ENCODE measurements around the gene WDR37. TPM values are rescaled to one million over a fixed set of nuclear protein-coding genes. Genes with fewer than 3 reads are reported as not detected.
A peak's percentile ranks its signal among the peaks of the same experiment; 100 is the strongest.
"Not testable (repeated sequence)": the region's sequence is repeated elsewhere in the genome, so short reads cannot be mapped to it uniquely, and the experiment has no call there.

WDR37 gene
- total and polyA plus RNA-seq, 12 donors: 6.8 to 36.5 (median 31.4) TPM

- H3K36me3 ChIP-seq: peaks cover 0 to 96% (median 42%) of the 10 kb centered on the region in 9 donors
- no peaks in the 10 kb centered on the region for H3K9me3 ChIP-seq
- no peak for ATAC-seq
- WGBS, 2 donors: 62 to 64% methylated on average over 14 of the region's 14 CpGs
- H3K4me3 ChIP-seq: no peak overlapping the region
- H3K4me1 ChIP-seq: peaks cover 3 to 18% (median 12%) of the 10 kb centered on the region in 9 donors
- intact Hi-C loops (cut with DNase I): loop anchor here in 1 of 10 donors (10.0 kb wide), 1 partner anchor 1927 kb away; no protein-coding TSS in a partner anchor
- no peak overlapping the region for H3K27ac ChIP-seq
- TF ChIP-seq CTCF (IDR thresholded peaks at IDR 0.05): no peak
- H3K27me3 ChIP-seq: no peaks in the 10 kb centered on the region
- DNase-seq: no peak
Observed at GRCh38 chr10:1117651-1118050, 61.5 kb downstream of the WDR37 start.

- Histone ChIP-seq H3K36me3 (peaks cover 0 to 96% (median 48%) of the 10 kb centered on the region in 9 donors), H3K4me1 (peaks cover 3 to 18% (median 11%) of the 10 kb centered on the region in 9 donors)
- H3K27ac ChIP-seq, DNase-seq, H3K4me3 ChIP-seq, H3K9me3 ChIP-seq, ATAC-seq, H3K27me3 ChIP-seq: not testable (repeated sequence)
- intact Hi-C loops (cut with DNase I): loop anchor here in 1 of 10 donors (10.0 kb wide), 1 partner anchor 1926 kb away; no protein-coding TSS in a partner anchor
- WGBS, 2 donors: 91 to 94% methylated on average over 6 of the region's 6 CpGs
Observed at GRCh38 chr10:1118318-1118717, 62.1 kb downstream of the WDR37 start.

GRCh38 chr10:1119027-1119426 lies 62.8 kb downstream of the WDR37 start:
- Histone ChIP-seq H3K9me3 (no peaks in the 10 kb centered on the region), H3K27me3 (no peaks in the 10 kb centered on the region), H3K27ac (no peak overlapping the region), H3K36me3 (peaks cover 0 to 96% (median 50%) of the 10 kb centered on the region in 9 donors), H3K4me3 (no peak overlapping the region), H3K4me1 (peaks cover 3 to 18% (median 8%) of the 10 kb centered on the region in 9 donors)
- DNase-seq: no peak
- peak in 4 of 8 donors; percentile 39 to 63 (median 52) for ATAC-seq
- intact Hi-C loops (cut with DNase I): loop anchor here in 1 of 10 donors (10.0 kb wide), 1 partner anchor 1926 kb away; no protein-coding TSS in a partner anchor
- TF ChIP-seq CTCF (IDR thresholded peaks at IDR 0.05): no peak
- WGBS, 2 donors: 73 to 79% methylated on average over 8 of the region's 8 CpGs

- peak in 2 of 8 donors; percentile 16 to 29 for ATAC-seq
- 86 to 92% methylated on average over 6 of the region's 6 CpGs for WGBS, 2 donors
- intact Hi-C loops (cut with DNase I): loop anchor here in 1 of 10 donors (10.0 kb wide), 1 partner anchor 1925 kb away; no protein-coding TSS in a partner anchor
- no peaks in the 10 kb centered on the region for H3K9me3 ChIP-seq
- H3K27ac ChIP-seq: no peak overlapping the region
- TF ChIP-seq CTCF (IDR thresholded peaks at IDR 0.05): no peak
- H3K4me3 ChIP-seq: no peak overlapping the region
- H3K4me1 ChIP-seq: peaks cover 2 to 18% (median 8%) of the 10 kb centered on the region in 9 donors
- H3K27me3 ChIP-seq: no peaks in the 10 kb centered on the region
- peaks cover 0 to 96% (median 49%) of the 10 kb centered on the region in 9 donors for H3K36me3 ChIP-seq
- DNase-seq: no peak
Observed at GRCh38 chr10:1119501-1119900, 63.3 kb downstream of the WDR37 start.

GRCh38 chr10:1120306-1120705 lies 64.1 kb downstream of the WDR37 start:
- peaks cover 0 to 96% (median 50%) of the 10 kb centered on the region in 9 donors for H3K36me3 ChIP-seq
- intact Hi-C loops (cut with DNase I): no loop called here
- no peaks in the 10 kb centered on the region for H3K9me3 ChIP-seq
- peaks cover 0 to 17% (median 8%) of the 10 kb centered on the region in 9 donors for H3K4me1 ChIP-seq
- TF ChIP-seq CTCF (IDR thresholded peaks at IDR 0.05): no peak
- no peaks in the 10 kb centered on the region for H3K27me3 ChIP-seq
- no peak overlapping the region for H3K4me3 ChIP-seq
- DNase-seq (no peak), ATAC-seq (no peak)
- 87 to 91% methylated on average over 12 of the region's 12 CpGs for WGBS, 2 donors
- no peak overlapping the region for H3K27ac ChIP-seq
